MCF 10A (cell line): ENCODE measurements around the gene TMEM200A. TPM values are rescaled to one million over a fixed set of nuclear protein-coding genes. Genes with fewer than 3 reads are reported as not detected.
A peak's percentile ranks its signal among the peaks of the same experiment; 100 is the strongest.
"Not testable (repeated sequence)": the region's sequence is repeated elsewhere in the genome, so short reads cannot be mapped to it uniquely, and the experiment has no call there.

Experiments used
- BruUV-seq: library from RNA; stranded (reverse); fragments of 400-500 nt; replicated peaks from 2 replicates; lab custom pipeline; 2021; lab: Mats Ljungman, UMichigan
- CTCF ChIA-PET: fragments of 300-600 bp; sonication (Branson Sonifier 250); formaldehyde crosslinking; extraction: SDS; loops from one replicate; lab custom pipeline; 2021; ENCODE audit warnings: antibody characterized with exemption, inconsistent platforms; lab: Yijun Ruan, JAX
- POLR2A ChIA-PET: fragments of 300-600, 350-650 bp; sonication (Branson Sonifier 250); formaldehyde crosslinking; extraction: SDS; loops from one replicate; lab custom pipeline; 2020; ENCODE audit warnings: antibody characterized with exemption, inconsistent platforms; lab: Yijun Ruan, JAX
- DNase-seq: peaks from one replicate; pipeline ENCODE4 v3.0.0-alpha.2; 2018; ENCODE audit not compliant: unreplicated experiment
- H3K27ac Mint-ChIP-seq: one replicate; pipeline ENCODE4 v1.8.0; 2022; ENCODE audit warnings: mild to moderate bottlenecking, low read depth, mixed read lengths; ENCODE audit not compliant: unreplicated experiment
- H3K27me3 Mint-ChIP-seq: one replicate; pipeline ENCODE4 v1.8.0; 2022; ENCODE audit warnings: mixed read lengths; ENCODE audit not compliant: insufficient read depth, unreplicated experiment
- H3K36me3 Mint-ChIP-seq: one replicate; pipeline ENCODE4 v1.8.0; 2022; ENCODE audit warnings: mild to moderate bottlenecking, moderate library complexity, mixed read lengths; ENCODE audit not compliant: insufficient read depth, unreplicated experiment
- H3K4me1 Mint-ChIP-seq: one replicate; pipeline ENCODE4 v1.8.0; 2022; ENCODE audit warnings: mixed read lengths; ENCODE audit not compliant: insufficient read depth, unreplicated experiment
- H3K4me3 Mint-ChIP-seq: one replicate; pipeline ENCODE4 v1.8.0; 2022; ENCODE audit warnings: mild to moderate bottlenecking, moderate library complexity, mixed read lengths; ENCODE audit not compliant: unreplicated experiment
- H3K9me3 Mint-ChIP-seq: one replicate; pipeline ENCODE4 v1.8.0; 2022; ENCODE audit warnings: mixed read lengths; ENCODE audit not compliant: unreplicated experiment
- intact Hi-C: fragments of 100-400 bp; cut with micrococcal nuclease; formaldehyde crosslinking; loops from 2 replicates; pipeline ENCODE4 v1.14.1; 2022
- total RNA-seq: library from RNA; stranded (reverse); gene quantifications from 2 replicates; pipeline ENCODE4 v1.2.3, GENCODE V29; 2022
- TF ChIP-seq, protein P1 (sequence below): fragments of 200-600 bp; IDR thresholded peaks from one replicate; pipeline ENCODE4 v1.8.0; 2022; ENCODE audit warnings: antibody characterized with exemption, mild to moderate bottlenecking; ENCODE audit not compliant: unreplicated experiment

Gene TMEM200A
- total RNA-seq, 1 experiment from 2014 or later, result not detected

GRCh38 chr6:130324657-130325056 lies 41.2 kb upstream of the TMEM200A start:
- intact Hi-C loops, result no loop called here
- peak; percentile 16 for DNase-seq
- Mint-ChIP-seq H3K27me3 (peaks cover 18% of the 10 kb centered on the region), H3K4me1 (peaks cover 8% of the 10 kb centered on the region), H3K27ac (no peak overlapping the region), H3K4me3 (no peak overlapping the region), H3K9me3 (no peaks in the 10 kb centered on the region), H3K36me3 (no peaks in the 10 kb centered on the region)
- ChIA-PET POLR2A (interaction anchor here (0.6 to 0.8 kb wide), 3 partner anchors 32 to 351 kb away, joined by 3 to 4 read pairs (median 4); no protein-coding TSS in a partner anchor), CTCF (interaction anchor here (0.6 to 9.7 kb wide), 14 partner anchors 18 to 659 kb away, joined by 3 to 145 read pairs (median 4); no protein-coding TSS in a partner anchor)
- TF ChIP-seq, protein P1, sequence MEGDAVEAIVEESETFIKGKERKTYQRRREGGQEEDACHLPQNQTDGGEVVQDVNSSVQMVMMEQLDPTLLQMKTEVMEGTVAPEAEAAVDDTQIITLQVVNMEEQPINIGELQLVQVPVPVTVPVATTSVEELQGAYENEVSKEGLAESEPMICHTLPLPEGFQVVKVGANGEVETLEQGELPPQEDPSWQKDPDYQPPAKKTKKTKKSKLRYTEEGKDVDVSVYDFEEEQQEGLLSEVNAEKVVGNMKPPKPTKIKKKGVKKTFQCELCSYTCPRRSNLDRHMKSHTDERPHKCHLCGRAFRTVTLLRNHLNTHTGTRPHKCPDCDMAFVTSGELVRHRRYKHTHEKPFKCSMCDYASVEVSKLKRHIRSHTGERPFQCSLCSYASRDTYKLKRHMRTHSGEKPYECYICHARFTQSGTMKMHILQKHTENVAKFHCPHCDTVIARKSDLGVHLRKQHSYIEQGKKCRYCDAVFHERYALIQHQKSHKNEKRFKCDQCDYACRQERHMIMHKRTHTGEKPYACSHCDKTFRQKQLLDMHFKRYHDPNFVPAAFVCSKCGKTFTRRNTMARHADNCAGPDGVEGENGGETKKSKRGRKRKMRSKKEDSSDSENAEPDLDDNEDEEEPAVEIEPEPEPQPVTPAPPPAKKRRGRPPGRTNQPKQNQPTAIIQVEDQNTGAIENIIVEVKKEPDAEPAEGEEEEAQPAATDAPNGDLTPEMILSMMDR, result no peak
- no TSS peak for BruUV-seq

GRCh38 chr6:130326496-130326895 lies 39.3 kb upstream of the TMEM200A start:
- H3K4me1 Mint-ChIP-seq, result no peaks in the 10 kb centered on the region
- intact Hi-C loops, result no loop called here
- TF ChIP-seq, protein P1, result no peak

GRCh38 chr6:130337534-130337933 lies 28.3 kb upstream of the TMEM200A start:
- peaks cover 5% of the 10 kb centered on the region for H3K27me3 Mint-ChIP-seq
- no peaks in the 10 kb centered on the region for H3K4me1 Mint-ChIP-seq
- H3K9me3 Mint-ChIP-seq, result peaks cover 1% of the 10 kb centered on the region
- no TSS peak for BruUV-seq
- no peak overlapping the region for H3K27ac Mint-ChIP-seq
- intact Hi-C loops, result no loop called here
- no peak for DNase-seq
- CTCF ChIA-PET, result no interaction called here
- TF ChIP-seq, protein P1, result no peak
- POLR2A ChIA-PET, result no interaction called here
- H3K4me3 Mint-ChIP-seq, result no peak overlapping the region
- no peaks in the 10 kb centered on the region for H3K36me3 Mint-ChIP-seq

More at GRCh38 chr6:130326496-130326895, 39.3 kb upstream of the TMEM200A start:
- H3K27me3 Mint-ChIP-seq, result peaks cover under 1% of the 10 kb centered on the region
- no peak overlapping the region for H3K27ac Mint-ChIP-seq
- CTCF ChIA-PET, result interaction anchor here (9.7 kb wide), 1 partner anchor 372 kb away, joined by 145 read pairs; no protein-coding TSS in a partner anchor
- H3K9me3 Mint-ChIP-seq, result no peaks in the 10 kb centered on the region
- POLR2A ChIA-PET, result no interaction called here
- H3K36me3 Mint-ChIP-seq, result no peaks in the 10 kb centered on the region
- no peak overlapping the region for H3K4me3 Mint-ChIP-seq
- no peak for DNase-seq
- no TSS peak for BruUV-seq

DNA sequence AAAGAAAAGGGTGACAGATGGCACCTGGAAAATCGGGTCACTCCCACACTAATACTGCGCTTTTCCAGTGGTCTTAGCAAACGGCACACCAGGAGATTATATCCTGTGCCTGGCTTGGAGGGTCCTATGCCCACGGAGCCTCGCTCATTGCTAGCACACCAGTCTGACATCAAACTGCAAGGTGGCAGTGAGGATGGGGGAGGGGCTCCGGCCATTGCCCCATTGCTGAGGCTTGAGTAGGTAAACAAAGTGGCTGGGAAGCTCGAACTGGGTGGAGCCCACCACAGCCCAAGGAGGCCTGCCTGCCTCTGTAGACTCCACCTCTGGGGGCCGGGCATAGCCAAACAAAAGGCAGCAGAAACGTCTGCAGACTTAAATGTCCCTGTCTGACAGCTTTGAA lies 19.5 kb upstream of the TMEM200A start:
- H3K36me3 Mint-ChIP-seq, H3K9me3 Mint-ChIP-seq, H3K27ac Mint-ChIP-seq, H3K4me1 Mint-ChIP-seq, H3K27me3 Mint-ChIP-seq, H3K4me3 Mint-ChIP-seq, DNase-seq, POLR2A ChIA-PET, CTCF ChIA-PET, BruUV-seq, intact Hi-C loops: not testable (repeated sequence)

GRCh38 chr6:130354322-130354721 lies 11.5 kb upstream of the TMEM200A start:
- no peaks in the 10 kb centered on the region for H3K9me3 Mint-ChIP-seq
- no TSS peak for BruUV-seq
- ChIA-PET CTCF (no interaction called here), POLR2A (no interaction called here)
- H3K27ac Mint-ChIP-seq, result no peak overlapping the region
- intact Hi-C loops, result no loop called here
- no peak for DNase-seq
- H3K36me3 Mint-ChIP-seq, result no peaks in the 10 kb centered on the region
- H3K4me1 Mint-ChIP-seq, result no peaks in the 10 kb centered on the region
- peaks cover 18% of the 10 kb centered on the region for H3K27me3 Mint-ChIP-seq
- TF ChIP-seq, protein P1, result no peak
- no peak overlapping the region for H3K4me3 Mint-ChIP-seq
